H1 (cell line): ENCODE measurements around the gene TTC28. TPM values are rescaled to one million over a fixed set of nuclear protein-coding genes. Genes with fewer than 3 reads are reported as not detected.

Source experiments
- CTCF ChIA-PET: fragments of 300-600 bp; sonication (Branson Sonifier 250); formaldehyde crosslinking; loops from one replicate; lab custom pipeline; 2021; ENCODE audit not compliant: partially characterized antibody; lab: Charles Lee
- POLR2A ChIA-PET: fragments of 300-600 bp; sonication (Branson Sonifier 250); formaldehyde crosslinking; loops from one replicate; lab custom pipeline; 2021; ENCODE audit warnings: inconsistent platforms; ENCODE audit not compliant: partially characterized antibody; lab: Charles Lee
- DNase-seq, 2 experiments: peaks; one replicate each; pipeline versions ENCODE4 v3.0.0 to v3.0.0-alpha.2; 2010 to 2022; ENCODE audit warnings: low spot score in 2 of 2, low read depth in 1 of 2, mixed read lengths in 1 of 2
- FAIRE-seq: peaks from 2 replicates; lab custom pipeline; 2011; peaks lifted over from hg19 to GRCh38; lab: Jason Lieb, UNC
- H2AFZ ChIP-seq: 2 replicates; pipeline ENCODE4 v1.8.1; 2012; ENCODE audit warnings: low read length, inconsistent platforms
- H2AK5ac ChIP-seq: 2 replicates; pipeline ENCODE4 v1.6.1; 2013; ENCODE audit warnings: low read depth, low read length
- H2BK120ac ChIP-seq: replicated peaks from 2 replicates; pipeline ENCODE3; 2013; ENCODE audit warnings: low read depth, low read length, inconsistent platforms
- H2BK12ac ChIP-seq: 2 replicates; pipeline ENCODE4 v1.6.1; 2013; ENCODE audit warnings: low read depth, low read length
- H2BK15ac ChIP-seq: 2 replicates; pipeline ENCODE4 v1.6.1; 2013; ENCODE audit warnings: low read length
- H2BK20ac ChIP-seq: 2 replicates; pipeline ENCODE4 v1.6.1; 2013; ENCODE audit warnings: low read length
- H2BK5ac ChIP-seq: 2 replicates; pipeline ENCODE4 v1.6.1; 2013; ENCODE audit warnings: low read depth, low read length
- H3K14ac ChIP-seq: 2 replicates; pipeline ENCODE4 v1.6.1; 2013; ENCODE audit warnings: inconsistent platforms; ENCODE audit not compliant: insufficient read length
- H3K18ac ChIP-seq: 2 replicates; pipeline ENCODE4 v1.6.1; 2013; ENCODE audit warnings: low read length; ENCODE audit errors: extremely low read depth
- H3K23ac ChIP-seq: 2 replicates; pipeline ENCODE4 v1.6.1; 2013; ENCODE audit warnings: inconsistent platforms; ENCODE audit not compliant: insufficient read length
- H3K23me2 ChIP-seq: 2 replicates; pipeline ENCODE4 v1.6.1; 2013; ENCODE audit warnings: low read depth, low read length
- H3K27ac ChIP-seq: 2 replicates; pipeline ENCODE4 v1.6.1; 2011; ENCODE audit warnings: low read depth, low read length, inconsistent platforms
- H3K27me3 ChIP-seq, 4 experiments: replicated peaks in 1 of 4; 1 replicate in 1 of 4; 2 replicates in 3 of 4; pipeline versions ENCODE4 v1.6.1 to v1.8.1; 2011 to 2013; ENCODE audit warnings: low read length in 3 of 4, mild to moderate bottlenecking in 3 of 4, inconsistent platforms in 2 of 4, mixed read lengths in 2 of 4, moderate library complexity in 1 of 4; ENCODE audit not compliant: control insufficient read depth in 3 of 4, insufficient read depth in 3 of 4; ENCODE audit errors: extremely low read depth in 1 of 4
- H3K36me3 ChIP-seq, 4 experiments: 2 replicates each; pipeline versions ENCODE4 v1.6.1 to v1.8.1; 2011 to 2013; ENCODE audit warnings: mild to moderate bottlenecking in 4 of 4, low read length in 3 of 4, moderate library complexity in 2 of 4, control low read depth in 1 of 4, inconsistent platforms in 1 of 4; ENCODE audit not compliant: insufficient read depth in 4 of 4, control insufficient read depth in 2 of 4
- H3K4ac ChIP-seq: replicated peaks from 2 replicates; pipeline ENCODE3; 2013; ENCODE audit warnings: low read length, low read depth, mixed read lengths, inconsistent platforms; ENCODE audit not compliant: insufficient read length
- H3K4me1 ChIP-seq, 4 experiments: replicated peaks in 1 of 4; 1 replicate in 1 of 4; 2 replicates in 3 of 4; pipeline versions ENCODE4 v1.6.1 to v1.8.1; 2011 to 2013; ENCODE audit warnings: low read length in 3 of 4, inconsistent platforms in 2 of 4, mixed read lengths in 1 of 4; ENCODE audit not compliant: insufficient read depth in 4 of 4, control insufficient read depth in 3 of 4
- H3K4me2 ChIP-seq, 2 experiments: 2 replicates each; pipeline versions ENCODE4 v1.6.1 to v1.8.1; 2011 to 2013; ENCODE audit warnings: low read depth in 2 of 2, low read length in 2 of 2, control low read depth in 1 of 2, inconsistent platforms in 1 of 2, mild to moderate bottlenecking in 1 of 2; ENCODE audit not compliant: insufficient read depth in 1 of 2
- H3K4me3 ChIP-seq, 4 experiments: fragments of 200-600, 300-600 bp in 1 of 4; sonication (generic), shearing (Covaris generic), sonication (Bioruptor Twin) in 1 of 4; 2 replicates each; pipeline versions ENCODE4 v1.5.1 to v1.8.1; 2011 to 2016; ENCODE audit warnings: low read length in 4 of 4, low read depth in 3 of 4, control low read depth in 2 of 4, inconsistent platforms in 2 of 4, mild to moderate bottlenecking in 2 of 4, mixed read lengths in 1 of 4, moderate library complexity in 1 of 4; ENCODE audit not compliant: insufficient read depth in 2 of 4; ENCODE audit errors: extremely low read depth in 1 of 4
- H3K56ac ChIP-seq: replicated peaks from 2 replicates; pipeline ENCODE3; 2013; ENCODE audit warnings: low read depth, mild to moderate bottlenecking, mixed read lengths, low read length, inconsistent platforms; ENCODE audit not compliant: insufficient read length
- H3K79me1 ChIP-seq: 2 replicates; pipeline ENCODE4 v1.6.1; 2013; ENCODE audit warnings: low read depth, low read length, control low read depth
- H3K79me2 ChIP-seq, 2 experiments: 2 replicates each; pipeline versions ENCODE4 v1.6.1 to v1.8.1; 2012 to 2013; ENCODE audit warnings: low read length in 2 of 2, mild to moderate bottlenecking in 2 of 2, inconsistent platforms in 1 of 2; ENCODE audit not compliant: insufficient read depth in 2 of 2, control insufficient read depth in 1 of 2
- H3K9ac ChIP-seq, 4 experiments: replicated peaks in 1 of 4; 1 replicate in 1 of 4; 2 replicates in 3 of 4; pipeline versions ENCODE4 v1.6.1 to v1.8.1; 2011 to 2013; ENCODE audit warnings: low read depth in 3 of 4, low read length in 3 of 4, control low read depth in 2 of 4, mild to moderate bottlenecking in 2 of 4, moderate library complexity in 2 of 4, inconsistent platforms in 1 of 4; ENCODE audit errors: extremely low read depth in 1 of 4
- H3K9me3 ChIP-seq, 2 experiments: 2 replicates each; pipeline versions ENCODE4 v1.6.1 to v1.8.1; 2012 to 2013; ENCODE audit warnings: mild to moderate bottlenecking in 2 of 2, moderate library complexity in 2 of 2, control low read depth in 1 of 2, inconsistent platforms in 1 of 2, low read depth in 1 of 2, low read length in 1 of 2, mixed read lengths in 1 of 2; ENCODE audit not compliant: insufficient read depth in 2 of 2
- H4K20me1 ChIP-seq, 2 experiments: replicated peaks in 1 of 2; 2 replicates each; pipeline versions ENCODE3 to v1.8.1; 2011 to 2013; ENCODE audit warnings: inconsistent platforms in 2 of 2, low read length in 2 of 2, mild to moderate bottlenecking in 1 of 2; ENCODE audit not compliant: insufficient read depth in 2 of 2, control insufficient read depth in 1 of 2
- H4K5ac ChIP-seq: 2 replicates; pipeline ENCODE4 v1.6.1; 2013; ENCODE audit warnings: low read length, low read depth, mixed read lengths, inconsistent platforms; ENCODE audit not compliant: insufficient read length
- H4K8ac ChIP-seq: 2 replicates; pipeline ENCODE4 v1.8.0; 2013; ENCODE audit warnings: mild to moderate bottlenecking, moderate library complexity, low read length, inconsistent platforms; ENCODE audit not compliant: insufficient read depth; ENCODE audit errors: extremely low read depth
- H4K91ac ChIP-seq: replicated peaks from 2 replicates; pipeline ENCODE3; 2013; ENCODE audit warnings: low read length, mixed read lengths, inconsistent platforms; ENCODE audit not compliant: insufficient read length
- ASH2L ChIP-seq: fragments of 200-600, 300-600 bp; sonication (generic); IDR thresholded peaks from one replicate; pipeline ENCODE4 v1.7.1; 2017; ENCODE audit warnings: low read length
- CBX5 ChIP-seq: fragments of 300-800, 300-1000 bp; sonication (generic); IDR thresholded peaks from 2 replicates; pipeline ENCODE4 v1.7.1; 2016; ENCODE audit warnings: antibody characterized with exemption, low read length, low read depth
- CHD2 ChIP-seq: IDR thresholded peaks from 2 replicates; pipeline ENCODE4 v1.6.1; 2012; ENCODE audit warnings: low read length, improper control_type of control experiment
- GTF2F1 ChIP-seq: IDR thresholded peaks from 2 replicates; pipeline ENCODE4 v1.6.1; 2012; ENCODE audit warnings: low read depth, low read length, improper control_type of control experiment, borderline replicate concordance
- HDAC2 ChIP-seq, 2 experiments: fragments of 300-600 bp in 1 of 2; sonication (generic) in 1 of 2; IDR thresholded peaks; 2 replicates each; pipeline ENCODE4 v1.6.1; 2011 to 2012; ENCODE audit warnings: low read depth in 2 of 2, low read length in 2 of 2, mild to moderate bottlenecking in 2 of 2, moderate library complexity in 2 of 2, borderline replicate concordance in 1 of 2, inconsistent platforms in 1 of 2
- KDM1A ChIP-seq: fragments of 200-600, 300-600 bp; sonication (generic); IDR thresholded peaks from 2 replicates; pipeline ENCODE4 v1.7.1; 2016; ENCODE audit warnings: mild to moderate bottlenecking, low read length, borderline replicate concordance
- MAFK ChIP-seq: IDR thresholded peaks from 2 replicates; pipeline ENCODE4 v1.6.1; 2012; ENCODE audit warnings: low read depth, mild to moderate bottlenecking, improper control_type of control experiment, low read length
- NRF1 ChIP-seq: IDR thresholded peaks from 2 replicates; pipeline ENCODE4 v1.6.1; 2011; ENCODE audit warnings: mild to moderate bottlenecking, low read depth, low read length, improper control_type of control experiment
- RFX5 ChIP-seq: IDR thresholded peaks from 2 replicates; pipeline ENCODE4 v1.6.1; 2011; ENCODE audit warnings: low read depth, low read length, improper control_type of control experiment, borderline replicate concordance
- SIN3A ChIP-seq, 2 experiments: IDR thresholded peaks in 1 of 2; conservative IDR thresholded peaks in 1 of 2; 2 replicates each; pipeline ENCODE4 v1.6.1; 2011 to 2012; ENCODE audit warnings: low read length in 2 of 2, improper control_type of control experiment in 1 of 2, low read depth in 1 of 2, mild to moderate bottlenecking in 1 of 2
- SP2 ChIP-seq: IDR thresholded peaks from 2 replicates; pipeline ENCODE4 v1.6.1; 2012; ENCODE audit warnings: mild to moderate bottlenecking, low read length, inconsistent platforms
- SP4 ChIP-seq: IDR thresholded peaks from 2 replicates; pipeline ENCODE4 v1.6.1; 2012; ENCODE audit warnings: low read length, inconsistent platforms
- TAF7 ChIP-seq: optimal IDR thresholded peaks from 2 replicates; pipeline ENCODE3; 2011; ENCODE audit warnings: low read depth, mild to moderate bottlenecking, inconsistent platforms, low read length, moderate library complexity, borderline replicate concordance
- polyA plus RNA-seq, 7 experiments: library from polyadenylated mRNA; depleted of rRNA in 3 of 7; stranded (reverse) in 5 of 7; unstranded in 2 of 7; fragments of >200 nt in 5 of 7; fragments of 200-250 nt in 2 of 7; gene quantifications; 1 replicate in 5 of 7; 2 replicates in 1 of 7; 4 replicates in 1 of 7; pipeline versions ENCODE4 v1.2.1 to v1.2.3, GENCODE V29; 2011 to 2013; ENCODE audit warnings: missing spikeins in 2 of 7, mixed read lengths in 2 of 7
- total RNA-seq: library from RNA; stranded (reverse); fragmentation: NEBNext Ultra II Directional; extraction: Animal tissue kit (Norgen Biotek cat#: 25700); gene quantifications from 2 replicates; pipeline ENCODE4 v1.2.1, GENCODE V29; 2021
- TF ChIP-seq, protein P1 (sequence below): IDR thresholded peaks from 2 replicates; pipeline ENCODE4 v1.6.1; 2012; ENCODE audit warnings: inconsistent platforms
- TF ChIP-seq, protein P2 (sequence below): IDR thresholded peaks from 2 replicates; pipeline ENCODE4 v1.6.1; 2011; ENCODE audit warnings: low read depth, mild to moderate bottlenecking, low read length; ENCODE audit not compliant: insufficient read depth

Gene TTC28
- total and polyA plus RNA-seq, 2 of the 8 experiments (the other 6 are each of a cell fraction or from before 2014, with no cell fraction given), result 2.6 to 12.6 TPM

DNA sequence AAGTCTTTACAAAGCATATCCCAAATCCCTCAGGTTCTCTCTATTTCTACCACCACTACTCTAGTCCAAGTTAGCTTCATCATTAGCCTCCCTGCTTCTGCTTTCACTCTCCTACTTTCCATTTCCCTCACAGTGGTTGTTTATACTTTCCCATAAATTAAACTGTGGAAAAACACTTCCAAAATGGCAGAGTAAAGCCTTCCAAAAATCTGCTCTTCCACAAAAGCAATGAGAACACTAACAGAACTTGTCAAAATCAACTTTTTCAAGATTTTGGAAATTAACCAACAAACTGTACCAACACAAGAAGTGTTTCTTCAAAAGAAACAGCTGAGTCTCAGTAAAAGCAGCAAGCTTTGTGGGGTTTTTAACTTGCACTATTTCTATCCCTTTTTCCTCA is 71.8 kb downstream of the TTC28 start:
- Histone ChIP-seq H3K4ac (no peak overlapping the region), H3K56ac (no peak overlapping the region), H2BK120ac (no peak overlapping the region), H3K18ac (no peak overlapping the region), H3K9ac (no peak overlapping the region), H3K23me2 (no peaks in the 10 kb centered on the region), H3K79me2 (no peaks in the 10 kb centered on the region), H3K4me2 (no peak overlapping the region), H3K4me1 (no peaks in the 10 kb centered on the region; a peak in 1 of 7 replicates), H3K27ac (no peak overlapping the region), H3K9me3 (no peaks in the 10 kb centered on the region), H2AK5ac (no peak overlapping the region), H3K27me3 (no peaks in the 10 kb centered on the region), H4K20me1 (no peaks in the 10 kb centered on the region), H4K5ac (no peak overlapping the region), H4K91ac (no peak overlapping the region), H2BK20ac (no peak overlapping the region), H3K36me3 (no peaks in the 10 kb centered on the region), H2AFZ (no peak overlapping the region), H3K4me3 (no peak overlapping the region), H3K23ac (no peak overlapping the region), H3K79me1 (no peaks in the 10 kb centered on the region), H2BK15ac (no peak overlapping the region), H2BK12ac (no peak overlapping the region), H4K8ac (no peak overlapping the region), H3K14ac (no peak overlapping the region), H2BK5ac (no peak overlapping the region)
- CTCF ChIA-PET, result interaction anchor here (1.0 to 1.2 kb wide), 3 partner anchors 223 to 433 kb away, joined by 3 to 4 read pairs (median 3); no protein-coding TSS in a partner anchor
- no peak for DNase-seq
- FAIRE-seq, result no peak
- POLR2A ChIA-PET, result no interaction called here
- TF ChIP-seq RFX5, result no peak
- TF ChIP-seq HDAC2 (IDR thresholded peaks at IDR 0.05; ENCODE audit: borderline replicate concordance in 1 of 2, low read depth in 2 of 2, low read length in 2 of 2), result no peak
- no peak for TF ChIP-seq TAF7
- TF ChIP-seq GTF2F1, result no peak
- TF ChIP-seq, protein P1, sequence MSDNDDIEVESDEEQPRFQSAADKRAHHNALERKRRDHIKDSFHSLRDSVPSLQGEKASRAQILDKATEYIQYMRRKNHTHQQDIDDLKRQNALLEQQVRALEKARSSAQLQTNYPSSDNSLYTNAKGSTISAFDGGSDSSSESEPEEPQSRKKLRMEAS, result no peak
- TF ChIP-seq SP2, result no peak
- no peak for TF ChIP-seq CBX5
- TF ChIP-seq, protein P2, sequence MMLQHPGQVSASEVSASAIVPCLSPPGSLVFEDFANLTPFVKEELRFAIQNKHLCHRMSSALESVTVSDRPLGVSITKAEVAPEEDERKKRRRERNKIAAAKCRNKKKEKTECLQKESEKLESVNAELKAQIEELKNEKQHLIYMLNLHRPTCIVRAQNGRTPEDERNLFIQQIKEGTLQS, result no peak
- TF ChIP-seq CHD2, result no peak
- TF ChIP-seq KDM1A, result no peak
- no peak for TF ChIP-seq ASH2L
- TF ChIP-seq MAFK, result no peak
- no peak for TF ChIP-seq NRF1
- no peak for TF ChIP-seq SP4
- no peak for TF ChIP-seq SIN3A (conservative IDR thresholded peaks at IDR 0.05 in 1 of 2, IDR thresholded peaks at IDR 0.05 in 1 of 2; ENCODE audit: low read depth in 1 of 2, low read length in 2 of 2)
